ENCODE measurements around the gene PSORS1C1.

DNA sequence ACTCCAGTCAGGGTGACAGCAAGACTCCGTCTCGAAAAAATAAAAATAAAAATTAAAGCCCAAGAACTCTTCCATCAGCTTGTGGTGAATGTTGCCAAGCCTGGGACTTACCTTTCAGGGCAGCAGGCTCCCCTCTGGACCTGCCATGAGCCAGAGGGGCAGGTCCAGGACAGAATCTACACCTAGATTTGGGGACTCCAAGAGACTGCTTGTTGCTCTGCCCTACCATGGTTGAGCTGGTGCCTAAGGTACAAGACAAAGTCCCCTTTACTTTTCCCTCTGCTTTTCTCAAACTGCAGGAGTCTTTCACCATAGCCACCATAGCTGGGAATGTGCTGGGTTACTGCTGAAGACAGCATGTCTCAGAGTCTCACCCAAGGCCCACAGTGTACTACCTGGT is 11.5 kb upstream of the PSORS1C1 start:
- TF ChIP-seq, protein P1, sequence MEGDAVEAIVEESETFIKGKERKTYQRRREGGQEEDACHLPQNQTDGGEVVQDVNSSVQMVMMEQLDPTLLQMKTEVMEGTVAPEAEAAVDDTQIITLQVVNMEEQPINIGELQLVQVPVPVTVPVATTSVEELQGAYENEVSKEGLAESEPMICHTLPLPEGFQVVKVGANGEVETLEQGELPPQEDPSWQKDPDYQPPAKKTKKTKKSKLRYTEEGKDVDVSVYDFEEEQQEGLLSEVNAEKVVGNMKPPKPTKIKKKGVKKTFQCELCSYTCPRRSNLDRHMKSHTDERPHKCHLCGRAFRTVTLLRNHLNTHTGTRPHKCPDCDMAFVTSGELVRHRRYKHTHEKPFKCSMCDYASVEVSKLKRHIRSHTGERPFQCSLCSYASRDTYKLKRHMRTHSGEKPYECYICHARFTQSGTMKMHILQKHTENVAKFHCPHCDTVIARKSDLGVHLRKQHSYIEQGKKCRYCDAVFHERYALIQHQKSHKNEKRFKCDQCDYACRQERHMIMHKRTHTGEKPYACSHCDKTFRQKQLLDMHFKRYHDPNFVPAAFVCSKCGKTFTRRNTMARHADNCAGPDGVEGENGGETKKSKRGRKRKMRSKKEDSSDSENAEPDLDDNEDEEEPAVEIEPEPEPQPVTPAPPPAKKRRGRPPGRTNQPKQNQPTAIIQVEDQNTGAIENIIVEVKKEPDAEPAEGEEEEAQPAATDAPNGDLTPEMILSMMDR (optimal IDR thresholded peaks at IDR 0.05 in 1 of 3, IDR thresholded peaks at IDR 0.05 in 1 of 3, conservative IDR thresholded peaks at IDR 0.05 in 1 of 3; ENCODE audit: extremely low read depth in 1 of 3, insufficient read depth in 2 of 3, low read length in 3 of 3), result no peak
- no peak for TF ChIP-seq EZH2 (IDR thresholded peaks at IDR 0.05; ENCODE audit: low read length)

Measured in keratinocyte (primary cell).